HG03571 (cell line): ENCODE data around the gene ETFA.

ENCODE experiments used
- ATAC-seq: cut with Tn5 transposase; IDR thresholded peaks from one replicate; pipeline ENCODE4 v1.9.1; 2021; ENCODE audit not compliant: unreplicated experiment

The ETFA gene

DNA sequence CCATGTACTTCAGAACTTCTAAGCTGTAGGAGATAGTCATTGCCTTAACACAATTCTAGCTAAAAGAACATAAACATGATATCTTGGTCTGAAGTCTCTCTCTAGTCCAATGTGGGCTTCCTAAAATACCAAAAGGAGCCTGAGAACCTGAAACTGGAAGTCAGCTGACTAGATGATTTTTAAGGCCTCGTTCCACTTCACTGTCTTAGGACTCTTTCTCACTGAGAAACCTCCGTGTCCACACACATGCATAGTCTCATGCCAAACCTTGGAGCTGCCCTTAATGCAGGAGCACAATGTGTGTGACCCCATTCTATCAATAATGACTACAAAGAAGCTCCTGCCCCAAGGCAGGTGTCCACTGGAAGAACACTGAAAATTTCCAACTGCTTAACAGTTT, 87.7 kb downstream of the ETFA start:
- ATAC-seq: no peak

DNA sequence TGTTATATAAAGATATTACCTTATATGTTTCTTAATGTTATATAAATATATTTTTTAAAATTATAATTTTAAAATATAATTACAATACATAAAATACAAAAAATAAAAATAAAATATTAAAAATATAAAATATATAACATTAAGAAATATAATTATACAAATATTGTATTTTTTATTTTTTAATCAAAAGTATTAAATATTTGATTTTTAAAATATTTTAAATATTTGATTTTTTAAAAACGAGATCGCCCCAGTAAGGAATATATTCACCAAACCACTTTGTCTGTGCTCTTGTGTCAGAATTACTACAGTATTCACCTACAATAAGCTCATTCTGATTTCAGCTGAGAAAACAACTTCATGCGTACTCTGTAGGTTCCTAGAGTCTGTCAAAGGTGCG, 89.1 kb downstream of the ETFA start:
- no peak for ATAC-seq

DNA sequence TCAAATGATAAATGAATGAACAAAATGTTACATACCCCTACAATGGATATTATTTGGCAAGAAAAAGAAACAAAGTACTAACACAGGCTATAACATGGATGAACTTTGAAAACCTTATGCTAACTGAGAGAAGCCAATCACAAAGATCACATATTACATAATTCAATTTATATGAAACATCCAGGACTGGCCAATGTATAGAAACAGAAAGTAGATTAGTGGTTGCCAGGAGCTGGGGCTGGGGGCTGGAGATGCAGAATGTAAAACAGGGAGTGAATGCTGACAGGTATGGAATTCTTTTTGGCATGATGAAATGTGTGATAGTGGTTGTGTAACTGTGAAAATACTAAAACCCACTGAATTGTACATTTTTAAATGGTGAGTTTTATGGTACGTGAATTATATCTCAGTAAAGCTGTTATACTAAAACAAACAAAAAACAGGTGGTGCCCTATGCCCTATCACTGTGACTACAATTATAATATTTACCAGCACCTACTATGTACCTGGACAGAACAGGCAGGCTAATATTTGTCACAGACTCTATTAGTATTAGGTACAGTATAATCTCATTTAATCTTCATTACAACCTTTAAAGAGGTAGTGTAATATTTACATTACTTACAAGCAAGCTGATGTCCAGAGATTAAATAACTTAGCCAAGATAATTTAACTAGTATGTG, 90.0 kb downstream of the ETFA start:
- no peak for ATAC-seq

DNA sequence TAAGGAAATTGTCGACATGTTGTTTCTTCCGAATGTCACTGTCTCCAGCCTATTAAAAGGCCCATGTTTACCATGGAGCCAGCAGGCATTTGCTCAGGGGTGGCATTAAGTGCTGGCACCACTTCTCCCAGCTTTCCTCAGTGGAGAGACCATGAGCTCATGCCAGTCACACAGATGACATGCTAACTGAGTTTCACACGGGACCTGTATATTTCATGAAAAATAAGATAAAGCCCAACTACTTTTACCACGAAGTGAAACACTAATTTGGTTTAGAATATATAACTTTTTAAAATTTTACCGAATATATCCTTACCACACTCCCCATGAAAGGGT, 93.4 kb downstream of the ETFA start:
- no peak for ATAC-seq

DNA sequence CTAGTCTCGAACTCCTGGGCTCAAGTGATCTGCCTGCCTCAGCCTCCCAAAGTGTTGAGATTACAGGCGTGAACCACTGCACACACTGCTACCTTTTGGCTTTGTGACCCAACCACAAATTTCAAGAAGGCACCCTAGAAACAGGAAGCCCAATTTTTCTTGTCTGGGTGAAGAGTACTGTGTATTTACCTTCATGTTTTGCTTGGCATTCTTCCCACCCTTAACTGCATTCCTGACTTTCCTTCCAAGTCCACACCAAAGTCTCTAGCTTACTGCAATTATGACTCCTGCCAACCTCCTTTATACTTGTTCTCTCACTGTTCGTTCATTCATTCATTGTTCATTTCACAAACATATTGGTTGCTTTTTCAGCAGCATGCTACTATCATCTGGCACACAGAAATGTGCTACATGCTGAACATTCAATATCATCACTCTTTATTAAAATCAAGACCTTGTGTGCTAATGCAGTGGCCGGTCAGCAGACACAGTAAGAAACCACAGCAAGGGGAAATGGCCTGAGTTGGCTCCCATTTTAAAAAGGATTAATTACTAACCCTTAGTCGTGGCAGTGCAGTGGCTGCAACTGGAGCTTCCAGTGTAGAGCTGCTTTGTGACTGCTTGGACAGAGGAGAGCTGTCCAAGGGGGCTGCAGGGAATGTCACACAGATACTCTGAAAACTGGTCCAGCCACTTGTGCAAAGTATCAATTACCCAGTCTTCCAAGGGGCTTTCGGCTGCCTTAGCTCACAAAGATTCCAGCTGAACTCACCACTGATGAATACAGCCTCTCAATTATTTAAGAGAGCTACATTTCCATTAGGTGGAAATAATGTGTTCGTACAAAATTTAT, 94.0 kb downstream of the ETFA start:
- ATAC-seq: no peak

DNA sequence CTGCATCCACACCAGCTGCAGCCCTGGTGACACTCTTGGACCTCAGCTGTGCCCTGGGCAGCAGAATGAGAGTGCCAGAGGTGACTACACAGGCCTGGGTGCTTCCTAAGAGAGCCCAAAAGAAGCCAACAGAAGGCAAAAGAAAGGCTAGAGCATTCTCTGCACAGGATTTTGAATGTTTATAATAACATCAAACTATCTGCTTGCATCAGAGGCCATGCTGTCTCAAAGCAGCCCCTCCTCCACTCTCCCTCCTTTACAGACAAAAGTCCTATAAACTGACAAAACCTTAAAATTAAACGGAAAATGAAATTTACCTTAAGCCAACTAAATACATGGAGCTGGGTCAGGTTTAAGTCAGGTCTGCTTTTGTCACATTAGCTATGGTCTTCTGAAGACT, 95.6 kb downstream of the ETFA start:
- ATAC-seq: no peak

DNA sequence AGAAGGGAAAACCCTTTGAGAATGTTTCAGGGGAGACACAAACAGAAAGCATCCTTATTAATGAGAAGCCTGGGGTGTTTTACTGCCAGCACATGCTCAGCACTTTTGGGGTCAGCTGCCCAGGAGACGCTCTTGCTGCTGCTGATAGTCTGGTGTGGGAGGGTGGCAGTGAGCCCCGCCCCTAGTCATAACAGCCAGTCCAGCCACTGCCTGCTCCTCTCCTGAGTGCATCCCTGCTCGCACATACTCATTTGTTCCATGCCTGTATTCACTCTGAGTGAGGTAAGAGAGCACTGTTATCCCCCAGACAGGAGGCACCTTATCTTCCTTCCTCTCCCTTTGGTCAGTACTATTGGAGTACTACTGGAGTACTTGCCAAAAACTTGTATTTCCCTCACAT, 101.3 kb downstream of the ETFA start:
- ATAC-seq: no peak

DNA sequence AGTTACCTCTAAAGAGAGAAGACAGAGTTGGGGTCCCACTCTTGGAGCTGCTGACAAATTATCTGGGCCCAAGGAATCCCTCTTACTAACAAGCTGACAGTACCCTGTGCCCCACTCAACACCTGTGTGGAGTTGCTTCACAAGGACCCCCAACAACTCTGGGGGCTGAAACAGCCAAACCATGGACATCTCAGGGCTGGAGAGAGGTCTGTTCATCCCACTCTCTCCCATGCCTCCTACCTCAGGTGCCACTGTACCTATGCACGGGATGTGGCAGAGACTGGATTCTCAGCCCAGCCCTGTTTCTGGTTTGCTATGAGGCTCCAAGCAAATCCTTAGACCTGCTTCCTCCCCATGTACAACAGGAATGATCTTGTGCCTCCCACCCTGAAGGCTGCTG, 101.7 kb downstream of the ETFA start:
- no peak for ATAC-seq

DNA sequence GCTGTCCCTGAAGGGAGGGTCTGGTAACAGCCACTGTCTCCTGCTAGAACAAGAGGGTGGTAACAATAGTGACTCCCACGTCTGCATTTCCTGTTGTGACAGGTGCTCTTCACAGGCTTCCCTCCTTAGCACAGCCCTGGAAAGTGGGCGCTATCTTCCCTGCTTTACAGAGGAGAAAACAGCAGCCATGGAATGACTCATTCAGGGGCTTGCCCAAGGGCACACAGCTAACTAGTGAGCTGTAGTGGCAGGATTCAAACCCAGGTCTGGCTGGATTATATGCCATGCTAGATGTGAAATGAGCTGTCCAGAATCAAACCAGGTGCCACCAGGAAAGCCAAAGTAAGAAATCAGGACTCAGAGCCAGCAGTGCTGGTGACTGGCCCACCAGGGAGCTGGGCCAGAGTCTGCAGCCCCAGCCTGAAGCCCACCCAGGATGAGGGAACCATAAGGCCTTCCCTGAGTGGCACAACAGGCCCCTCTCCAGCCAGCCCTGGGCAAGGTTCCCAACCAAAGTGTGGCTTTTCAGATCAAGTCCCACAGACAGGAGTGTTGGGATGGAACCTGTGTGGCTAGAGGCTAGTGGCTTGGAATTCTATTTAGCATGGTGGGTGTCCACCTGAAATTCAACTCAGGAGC, 102.4 kb downstream of the ETFA start:
- no peak for ATAC-seq

DNA sequence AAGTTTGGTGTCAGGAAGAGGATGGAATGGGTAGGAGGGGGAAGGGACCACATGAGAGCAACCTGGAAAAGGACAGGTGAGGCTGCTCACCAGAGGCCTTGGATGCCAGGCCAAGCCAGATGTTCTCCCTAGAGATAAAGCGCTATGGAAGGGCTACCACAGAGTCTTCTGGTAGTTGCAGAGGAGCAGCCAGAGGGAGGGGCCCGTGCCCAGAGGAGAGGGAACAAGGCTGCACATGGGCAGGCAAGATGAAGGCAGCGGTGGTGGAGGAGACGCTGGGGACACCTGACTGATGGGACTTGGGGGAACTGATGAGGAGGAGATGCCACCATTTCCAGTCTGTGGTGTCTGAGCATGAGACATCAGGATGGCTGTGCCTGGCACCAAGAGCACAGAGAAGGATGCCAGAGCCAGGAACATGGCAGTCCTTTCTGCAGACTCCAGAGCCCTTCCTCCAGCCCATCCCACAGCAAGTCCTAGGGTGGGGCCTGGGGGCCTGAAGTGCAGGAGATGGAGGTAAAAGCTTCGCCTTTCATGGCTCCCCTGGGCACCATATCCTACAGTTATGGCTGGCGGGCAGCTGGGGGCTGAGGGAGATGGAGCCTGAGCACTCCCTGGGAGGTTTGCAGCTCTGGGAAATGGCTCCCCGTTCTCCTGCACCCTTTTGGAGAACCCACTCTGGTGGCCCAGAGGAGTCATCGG, 103.0 kb downstream of the ETFA start:
- no peak for ATAC-seq

DNA sequence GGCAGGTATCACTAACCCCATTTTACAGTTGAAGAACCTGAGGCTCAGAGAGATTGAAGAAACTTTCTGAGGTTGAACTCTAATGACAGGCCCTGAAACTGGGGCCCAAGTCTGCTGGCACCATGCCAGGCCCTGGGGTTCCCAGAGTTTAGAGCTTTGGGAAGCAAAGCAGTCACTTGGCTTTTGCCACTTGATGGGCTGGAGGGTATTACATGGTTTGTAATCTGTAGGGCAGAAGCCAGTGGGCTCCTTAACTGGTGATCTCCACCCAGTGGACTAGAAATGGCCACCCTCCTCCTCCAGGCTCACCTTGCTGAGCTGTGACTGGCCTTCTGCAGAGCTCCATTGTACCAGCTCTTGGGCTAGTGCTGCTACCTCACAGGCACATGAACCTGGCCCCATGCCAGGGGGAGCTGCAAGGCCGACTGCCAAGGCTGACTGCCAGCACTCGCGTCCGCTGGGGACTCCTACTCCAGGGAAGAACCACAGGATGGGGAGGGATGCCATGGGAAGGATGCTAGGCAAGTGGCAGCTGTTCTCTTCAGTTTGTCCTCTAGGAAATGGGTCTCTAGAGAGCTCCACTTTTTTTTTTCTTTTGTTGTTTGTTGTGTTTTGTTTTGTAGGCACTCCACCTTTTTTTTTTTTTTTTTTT, 104.8 kb downstream of the ETFA start:
- ATAC-seq: no peak

DNA sequence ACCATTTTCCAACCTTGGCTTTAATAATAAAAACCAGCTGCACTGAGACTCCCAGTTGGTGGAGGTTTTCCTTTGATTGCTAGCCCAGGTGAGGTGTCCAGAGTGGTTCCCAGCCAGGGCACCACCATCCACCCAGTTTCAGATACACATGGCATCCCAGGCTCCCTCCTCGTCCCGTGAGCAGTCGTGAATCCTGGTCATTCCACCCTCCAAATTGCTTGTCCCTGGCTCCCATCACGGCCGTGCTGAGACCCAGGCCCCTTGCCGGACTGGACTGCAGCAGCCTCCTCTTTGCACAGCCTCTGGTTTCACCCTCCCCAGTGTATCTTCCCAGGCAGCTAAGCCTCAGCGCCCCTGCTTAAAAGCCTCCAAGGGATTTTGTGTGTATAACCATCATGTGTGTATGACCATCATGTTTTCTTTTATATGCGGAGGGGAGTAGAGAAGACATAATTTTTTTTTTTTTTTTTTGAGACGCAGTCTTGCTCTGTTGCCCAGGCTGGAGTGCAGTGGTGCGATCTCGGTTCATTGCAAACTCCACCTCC, 106.3 kb downstream of the ETFA start:
- ATAC-seq: no peak

DNA sequence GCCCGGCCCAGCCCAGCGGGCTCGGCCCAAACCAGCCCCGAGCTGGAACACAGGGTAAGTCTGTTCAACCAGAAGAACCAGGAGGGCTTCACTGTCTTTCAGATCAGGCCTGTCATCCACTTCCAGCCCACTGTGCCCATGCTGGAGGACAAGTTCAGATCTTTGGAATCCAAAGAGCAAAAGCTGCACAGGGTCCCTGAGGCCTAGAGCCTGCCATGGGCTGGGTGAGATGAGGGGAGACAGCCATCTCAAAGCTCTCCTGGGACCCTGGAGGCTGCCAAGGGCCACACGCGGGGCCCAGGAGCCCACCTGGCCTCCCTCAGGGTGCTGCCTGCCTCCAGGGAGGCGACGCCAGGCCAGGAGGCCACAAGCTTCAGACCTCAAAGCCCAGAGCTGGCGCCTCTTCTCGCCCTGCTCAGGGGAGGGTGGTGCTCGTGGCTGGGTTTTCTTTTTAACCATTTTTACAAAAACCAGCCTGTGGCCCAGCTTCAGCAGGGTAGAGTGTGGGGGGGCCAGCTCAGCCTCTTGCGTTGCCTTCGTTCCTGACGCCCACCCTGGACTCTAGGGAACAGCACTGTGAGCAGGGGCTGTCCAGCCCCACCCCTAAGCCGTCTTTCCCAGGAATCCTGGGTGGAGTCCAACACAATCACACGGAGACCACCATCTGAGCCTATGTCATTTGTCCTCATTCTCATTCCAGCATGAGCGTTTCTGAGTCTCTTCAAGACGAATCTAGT, 107.0 kb downstream of the ETFA start:
- no peak for ATAC-seq

DNA sequence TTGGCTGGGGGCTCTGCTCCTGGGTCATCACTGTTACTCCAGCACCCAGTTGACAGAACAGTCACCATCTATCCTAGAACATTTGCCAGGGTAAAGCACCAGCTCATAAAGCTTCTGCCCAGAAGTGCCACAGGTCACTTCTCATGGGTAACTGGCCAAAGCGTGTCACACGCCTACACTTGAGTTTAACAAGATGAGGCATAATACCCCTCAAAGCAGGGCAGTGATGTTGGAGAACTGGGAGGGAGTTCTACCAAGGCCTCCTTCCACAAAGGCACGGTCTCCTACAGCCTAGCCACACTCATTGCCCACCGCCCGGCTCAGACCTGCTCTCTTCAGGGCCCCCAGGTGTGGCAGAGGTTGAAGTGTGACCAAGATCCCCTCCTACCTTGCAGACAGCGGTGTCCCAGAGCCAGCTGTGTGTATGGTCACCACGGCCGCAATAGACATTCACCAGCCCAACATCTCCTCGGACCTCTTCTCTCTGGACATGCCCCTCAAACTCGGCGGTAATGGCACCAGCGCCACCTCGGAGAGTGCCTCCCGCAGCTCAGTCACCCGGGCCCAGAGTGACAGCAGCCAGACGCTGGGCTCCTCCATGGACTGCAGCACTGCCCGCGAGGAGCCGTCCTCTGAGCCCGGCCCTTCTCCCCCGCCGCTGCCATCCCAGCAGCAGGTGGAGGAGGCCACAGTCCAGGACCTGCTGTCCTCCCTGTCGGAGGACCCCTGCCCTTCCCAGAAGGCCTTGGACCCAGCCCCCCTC, 107.7 kb downstream of the ETFA start:
- ATAC-seq: no peak

DNA sequence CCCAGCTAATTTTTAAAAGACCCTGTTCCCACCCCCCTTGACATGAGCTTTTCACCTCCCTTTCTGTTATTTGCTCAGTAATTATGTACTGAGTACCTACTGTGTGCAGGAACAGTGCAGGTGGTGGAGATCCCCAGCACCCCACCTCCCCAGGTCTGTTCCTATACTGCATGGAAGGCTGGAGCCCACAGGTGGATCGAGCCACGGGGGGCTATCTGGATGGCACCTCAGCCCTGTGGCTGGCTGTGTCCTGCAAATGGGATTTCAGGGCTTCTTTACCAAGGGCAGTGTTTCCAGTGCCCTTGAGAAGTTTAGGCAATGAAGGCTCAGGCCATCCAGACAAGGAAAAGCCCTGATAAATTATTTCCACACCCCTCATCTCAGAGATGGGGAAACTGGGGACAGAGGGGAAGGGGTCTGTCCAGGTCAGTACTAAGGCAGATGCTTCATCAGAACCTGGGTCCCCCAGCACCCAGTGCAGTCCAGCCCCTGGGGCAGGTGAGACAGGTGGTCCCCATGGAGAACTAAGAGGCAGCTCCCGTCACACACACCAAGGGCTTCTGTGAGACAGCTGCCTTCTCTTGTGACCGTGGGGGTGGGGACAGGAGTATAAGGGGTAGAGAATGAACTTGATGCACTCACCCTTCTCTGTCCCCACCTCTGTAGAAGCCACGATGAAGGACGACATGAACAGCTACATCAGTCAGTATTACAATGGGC, 109.6 kb downstream of the ETFA start:
- ATAC-seq: no peak

DNA sequence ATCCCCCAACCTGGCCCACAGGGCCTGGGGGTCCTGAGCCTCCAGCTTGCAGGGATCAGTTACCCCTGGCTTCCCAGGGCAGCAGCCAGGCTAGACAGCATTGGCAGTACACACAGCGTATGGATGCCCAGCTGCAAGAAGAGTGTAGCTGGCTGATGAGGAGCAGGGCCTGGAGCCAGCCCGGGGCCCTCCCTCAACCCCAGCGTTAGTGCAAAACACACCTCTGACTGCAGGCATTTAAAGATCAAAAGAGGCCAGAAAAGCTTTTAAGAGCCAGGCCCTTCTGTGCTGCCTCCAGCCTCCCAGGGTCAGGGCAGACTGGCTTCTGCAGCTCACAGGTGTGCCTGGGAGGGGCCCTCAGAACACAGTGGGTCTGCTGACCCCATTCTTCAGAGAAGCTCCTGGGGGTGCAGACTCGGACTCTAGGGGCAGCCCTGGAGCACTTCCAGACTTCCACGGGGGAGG, 110.6 kb downstream of the ETFA start:
- no peak for ATAC-seq

DNA sequence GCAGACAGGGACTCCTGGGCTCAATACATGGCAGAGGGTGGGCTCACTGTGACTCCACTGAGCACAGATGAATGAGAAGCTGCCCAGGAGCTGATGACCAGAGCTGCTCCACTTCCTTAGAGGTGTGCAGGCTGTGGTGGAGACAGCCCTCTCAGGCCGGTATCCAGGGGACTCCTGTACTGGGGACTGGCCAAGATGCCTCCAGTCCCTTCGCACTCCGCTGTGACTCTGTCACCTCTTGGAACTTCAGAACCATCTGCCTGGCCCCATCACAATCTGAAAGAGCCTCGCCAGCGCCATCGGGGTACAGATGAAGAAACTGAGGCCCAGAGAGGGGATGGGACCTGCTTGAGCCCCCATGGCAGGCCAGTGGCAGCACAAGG, 111.2 kb downstream of the ETFA start:
- no peak for ATAC-seq
